HepG2 (cell line): Measurements from ENCODE around the gene SERTAD1. TPM values are rescaled to one million over a fixed set of nuclear protein-coding genes. Genes with fewer than 3 reads are reported as not detected.

Source experiments
- GATAD2A ChIP-seq: IDR thresholded peaks from 2 replicates; pipeline ENCODE4 v1.6.1; 2016
- KAT8 ChIP-seq: IDR thresholded peaks from 2 replicates; pipeline ENCODE4 v1.6.1; 2016; ENCODE audit warnings: missing genetic modification reagents, missing compliant biosample characterization
- MLX ChIP-seq: IDR thresholded peaks from 2 replicates; pipeline ENCODE4 v1.6.1; 2016
- MTA3 ChIP-seq: sonication (generic); formaldehyde crosslinking; IDR thresholded peaks from 2 replicates; pipeline ENCODE4 v1.4.0; 2020; ENCODE audit warnings: missing genetic modification reagents
- MTF1 ChIP-seq: sonication (generic); formaldehyde crosslinking; IDR thresholded peaks from 2 replicates; pipeline ENCODE4 v1.5.0; 2020; ENCODE audit warnings: missing genetic modification reagents
- PRDM4 ChIP-seq: sonication (generic); formaldehyde crosslinking; IDR thresholded peaks from 2 replicates; pipeline ENCODE4 v1.9.0; 2021; ENCODE audit warnings: missing genetic modification reagents, borderline replicate concordance
- REXO4 ChIP-seq: sonication (generic); formaldehyde crosslinking; IDR thresholded peaks from 2 replicates; pipeline ENCODE4 v1.8.0; 2022; ENCODE audit warnings: missing genetic modification reagents, mild to moderate bottlenecking, borderline replicate concordance
- TSC22D2 ChIP-seq: sonication (generic); formaldehyde crosslinking; IDR thresholded peaks from 2 replicates; pipeline ENCODE4 v1.5.1; 2020; ENCODE audit warnings: missing genetic modification reagents, mild to moderate bottlenecking, borderline replicate concordance
- ZBTB44 ChIP-seq: sonication (generic); formaldehyde crosslinking; IDR thresholded peaks from 2 replicates; pipeline ENCODE4 v1.4.0; 2020; ENCODE audit warnings: missing genetic modification reagents
- ZC3H4 ChIP-seq: sonication (generic); formaldehyde crosslinking; IDR thresholded peaks from 2 replicates; pipeline ENCODE4 v1.4.0; 2020; ENCODE audit warnings: missing genetic modification reagents, borderline replicate concordance
- ZHX1 ChIP-seq: sonication (generic); formaldehyde crosslinking; IDR thresholded peaks from 2 replicates; pipeline ENCODE4 v1.8.1; 2022; ENCODE audit warnings: low read depth, mild to moderate bottlenecking, missing genetic modification reagents
- ZNF101 ChIP-seq: sonication (generic); formaldehyde crosslinking; IDR thresholded peaks from 2 replicates; pipeline ENCODE4 v1.4.0; 2020; ENCODE audit warnings: mild to moderate bottlenecking, low read depth, missing genetic modification reagents, borderline replicate concordance
- ZNF234 ChIP-seq: sonication (generic); formaldehyde crosslinking; conservative IDR thresholded peaks from 2 replicates; pipeline ENCODE4 v1.5.1; 2020; ENCODE audit warnings: mild to moderate bottlenecking, missing genetic modification reagents
- ZNF275 ChIP-seq: sonication (generic); formaldehyde crosslinking; IDR thresholded peaks from 2 replicates; pipeline ENCODE4 v1.8.0; 2022; ENCODE audit warnings: missing genetic modification reagents, mild to moderate bottlenecking, inconsistent platforms, borderline replicate concordance
- ZNF446 ChIP-seq: sonication (generic); formaldehyde crosslinking; IDR thresholded peaks from 2 replicates; pipeline ENCODE4 v1.5.0; 2020; ENCODE audit warnings: mild to moderate bottlenecking, missing genetic modification reagents
- ZNF574 ChIP-seq: sonication (generic); formaldehyde crosslinking; IDR thresholded peaks from 2 replicates; pipeline ENCODE4 v1.4.0; 2020; ENCODE audit warnings: missing genetic modification reagents
- ZNF672 ChIP-seq: sonication (generic); formaldehyde crosslinking; IDR thresholded peaks from 2 replicates; pipeline ENCODE4 v1.8.1; 2022; ENCODE audit warnings: missing genetic modification reagents
- polyA plus RNA-seq, 8 experiments: library from polyadenylated mRNA; depleted of rRNA in 3 of 8; stranded (reverse) in 7 of 8; unstranded in 1 of 8; fragments of >200 nt; fragmentation: Illumina TruSeq in 4 of 8; extraction: Trizol in 4 of 8; gene quantifications; 2 replicates each; pipeline versions ENCODE4 v1.2.1 to v1.2.3, GENCODE V29; 2011 to 2016; ENCODE audit warnings: low read depth in 4 of 8, missing spikeins in 1 of 8, mixed read lengths in 1 of 8; ENCODE audit not compliant: insufficient read depth in 1 of 8
- total RNA-seq, 5 experiments: library from RNA; depleted of rRNA; stranded (reverse); fragments of >200 nt; fragmentation: Illumina TruSeq; extraction: Trizol; gene quantifications; 2 replicates each; pipeline ENCODE4 v1.2.3, GENCODE V29; 2016; ENCODE audit warnings: low read depth in 1 of 5

Gene SERTAD1
- total and polyA plus RNA-seq, 2 of the 13 experiments (the other 11 are each of a cell fraction or from before 2014, with no cell fraction given): 4.3 to 4.5 TPM

GRCh38 chr19:40443131-40443999 lies 17.6 kb upstream of the SERTAD1 start (continued):
- peak; percentile 58; the same call in 1 of the 2 replicates for TF ChIP-seq MLX (CRISPR knock-in tag)
- no peak for TF ChIP-seq MTA3 (CRISPR knock-in tag)
- TF ChIP-seq REXO4 (CRISPR knock-in tag): no peak
- TF ChIP-seq KAT8 (CRISPR knock-in tag): peak; percentile 68
- TF ChIP-seq PRDM4 (CRISPR knock-in tag): no peak
- TF ChIP-seq ZNF446 (CRISPR knock-in tag): no peak
- peak; percentile 26; the same call in 1 of the 2 replicates for TF ChIP-seq GATAD2A (CRISPR knock-in tag)
- TF ChIP-seq ZNF672 (CRISPR knock-in tag): no peak
- no peak for TF ChIP-seq ZNF234 (CRISPR knock-in tag)
- TF ChIP-seq ZC3H4: no peak
- TF ChIP-seq ZHX1 (CRISPR knock-in tag): no peak
- no peak for TF ChIP-seq ZBTB44 (CRISPR knock-in tag)
- peak; percentile 84 for TF ChIP-seq ZNF574 (CRISPR knock-in tag)
- no peak for TF ChIP-seq ZNF275 (CRISPR knock-in tag)
- no peak for TF ChIP-seq TSC22D2
- no peak for TF ChIP-seq MTF1 (CRISPR knock-in tag)
- no peak for TF ChIP-seq ZNF101 (CRISPR knock-in tag)
